Measurements from ENCODE around the gene PYURF.

Gene PYURF

DNA sequence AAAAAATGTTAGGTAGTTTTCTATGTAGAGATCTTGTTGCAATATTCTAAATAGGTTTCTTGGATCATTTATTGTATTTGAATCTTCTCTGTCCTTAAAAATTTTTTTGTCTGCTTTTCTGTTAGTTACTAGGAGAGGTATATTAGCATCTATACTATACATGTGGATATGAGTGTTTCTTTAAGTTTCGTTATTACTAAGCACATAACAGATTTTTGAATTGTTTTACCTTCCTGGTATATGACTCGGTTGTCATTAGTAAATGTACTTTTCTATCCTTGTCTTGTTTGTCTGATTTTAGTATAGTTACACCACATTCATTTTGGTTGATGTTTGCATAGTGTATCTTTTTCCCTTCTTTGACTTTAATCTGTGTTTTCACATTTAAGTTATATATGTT is 20.2 kb downstream of the PYURF start:
- no peak for DNase-seq

DNA sequence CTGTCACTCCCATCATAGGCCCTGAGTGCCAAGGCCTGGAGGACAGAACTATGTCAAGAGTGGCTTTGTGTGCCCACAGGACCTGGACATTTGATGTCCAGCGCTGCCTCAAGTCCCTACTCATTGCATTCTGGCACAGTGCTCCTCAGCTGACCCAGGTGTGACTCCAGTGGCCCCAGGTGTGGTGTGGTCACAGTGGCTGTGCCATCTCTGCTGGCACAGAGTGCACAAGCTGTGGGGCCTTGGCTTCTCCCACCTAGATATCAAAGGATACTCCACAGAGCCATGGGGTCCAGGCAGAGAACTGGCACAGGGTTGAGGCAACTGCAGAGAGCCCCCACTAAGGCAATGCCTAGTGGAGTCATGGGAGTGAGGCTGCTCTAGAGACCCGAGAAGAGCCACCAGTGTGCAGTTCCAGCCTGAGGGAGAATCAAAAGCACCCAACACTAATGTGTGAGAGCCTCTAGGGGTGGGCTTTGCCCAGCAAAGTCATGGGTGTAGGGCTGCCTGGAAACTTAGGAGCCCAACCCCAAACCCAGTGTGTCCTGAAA is 25.6 kb downstream of the PYURF start:
- DNase-seq = no peak

DNA sequence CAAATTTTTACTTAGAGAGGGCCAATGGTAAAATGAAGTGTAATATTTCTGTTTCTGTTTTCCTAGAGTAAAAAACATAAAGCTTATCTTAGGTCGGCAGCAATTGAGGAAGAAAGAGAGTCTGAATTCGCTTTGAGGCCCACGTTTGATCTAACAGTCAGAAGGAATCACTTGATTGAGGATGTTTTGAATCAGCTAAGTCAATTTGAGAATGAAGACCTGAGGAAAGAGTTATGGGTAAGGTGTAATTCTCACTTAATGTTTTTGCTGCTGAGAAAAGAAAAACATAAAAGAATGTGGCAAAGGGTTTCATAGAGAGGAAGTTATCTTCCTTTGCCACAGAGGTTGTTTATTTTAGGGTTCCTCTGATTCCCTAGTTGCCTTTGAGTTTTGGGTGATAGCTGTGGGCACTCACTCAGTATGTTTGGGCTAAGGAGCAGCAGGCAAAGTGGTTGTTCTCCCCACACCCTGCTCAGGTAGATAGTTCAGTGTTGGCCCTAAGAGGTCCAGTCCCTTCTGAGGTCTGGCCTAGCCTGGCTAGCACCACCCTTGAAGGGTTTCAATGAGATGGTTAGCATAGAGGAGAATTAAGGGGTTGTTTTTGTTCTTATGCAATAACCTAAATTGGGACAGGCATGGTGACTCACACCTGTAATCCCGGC is 34.3 kb downstream of the PYURF start:
- no peak for DNase-seq

DNA sequence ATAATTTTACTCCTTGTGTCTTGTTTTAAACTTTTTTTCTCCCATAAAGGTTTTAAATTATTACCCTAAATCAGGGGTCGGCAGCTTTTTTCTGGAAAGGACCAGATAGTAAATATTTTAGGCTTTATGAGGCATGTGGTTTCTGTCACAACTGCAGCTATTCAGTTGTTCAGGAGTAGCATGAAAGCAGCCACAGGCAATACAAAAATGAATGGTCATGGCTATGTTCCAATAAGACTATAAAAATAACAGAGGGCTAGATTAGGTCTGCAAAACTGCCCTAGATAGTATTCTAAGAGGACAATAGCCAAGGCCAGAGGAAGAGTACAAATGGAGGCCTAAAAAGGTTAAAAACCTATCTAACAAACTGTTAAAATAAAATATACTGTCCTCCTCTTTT is 42.0 kb downstream of the PYURF start:
- DNase-seq = no peak

DNA sequence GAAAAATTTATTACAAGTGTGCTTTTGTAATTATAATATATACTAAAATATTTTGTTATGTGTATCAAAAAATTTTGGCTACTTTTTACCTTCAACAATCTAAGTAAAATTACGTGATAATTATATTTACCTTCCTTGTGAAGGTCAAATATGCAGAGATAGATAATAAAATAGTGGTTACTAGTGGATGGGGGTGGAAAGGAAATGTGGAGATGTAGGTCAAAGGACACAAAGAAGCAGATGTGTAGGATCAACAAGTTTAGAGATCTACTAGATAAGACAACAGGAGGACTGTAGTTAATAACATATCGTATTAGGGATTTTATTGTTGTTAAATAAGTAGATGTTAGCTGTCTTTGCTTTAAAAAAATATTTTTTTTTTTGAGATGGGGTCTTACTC is 45.3 kb downstream of the PYURF start:
- DNase-seq = no peak

DNA sequence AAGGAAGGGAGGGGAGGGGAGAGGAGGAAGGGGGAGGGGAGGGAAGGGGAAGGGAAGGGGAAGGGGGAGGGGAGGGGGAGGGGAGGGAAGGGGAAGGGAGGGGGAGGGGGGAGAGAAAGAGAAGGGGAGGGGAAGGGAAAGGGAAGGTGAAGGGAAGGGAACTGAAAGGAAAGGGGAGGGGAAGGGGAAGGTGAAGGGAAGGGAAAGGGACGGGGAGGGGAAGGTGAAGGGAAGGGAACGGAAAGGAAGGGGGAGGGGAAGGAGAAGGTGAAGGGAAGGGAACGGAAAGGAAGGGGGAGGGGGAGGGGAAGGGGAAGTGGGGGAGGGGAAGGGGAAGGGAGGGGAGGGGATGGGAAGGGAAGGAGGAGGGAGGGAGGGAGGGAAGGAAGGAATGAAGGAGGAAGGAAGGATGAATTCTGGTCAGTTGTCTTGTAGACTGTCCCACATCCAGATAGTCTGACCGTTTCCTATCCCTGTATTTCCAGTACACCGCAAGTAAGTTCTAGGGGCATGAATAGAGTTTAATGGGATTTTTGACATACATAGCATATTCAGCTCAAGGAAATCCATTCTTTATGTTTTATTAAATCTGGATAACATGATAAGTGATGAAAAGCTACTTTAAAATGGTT is 46.2 kb downstream of the PYURF start:
- no peak for DNase-seq
